NT2/D1 (cell line): ENCODE data around the gene GCLC.

Experiments used
- YY1 ChIP-seq: IDR thresholded peaks from 2 replicates; pipeline ENCODE4 v1.6.1; 2011; ENCODE audit not compliant: insufficient read length, insufficient read depth
- ZNF274 ChIP-seq: IDR thresholded peaks from 2 replicates; pipeline ENCODE4 v1.6.1; 2011; ENCODE audit warnings: mild to moderate bottlenecking, low read depth, low read length

- TF ChIP-seq YY1, result no peak
- no peak for TF ChIP-seq ZNF274
These were observed 61.2 kb downstream of the GCLC start for GRCh38 chr6:53483423-53484353.
